Measurements from ENCODE around the gene SH2D3A.

GRCh38 chr19:6744381-6745301 lies 22.6 kb downstream of the SH2D3A start:
- TF ChIP-seq CTCF (conservative IDR thresholded peaks at IDR 0.05) (no peak), EZH2 (IDR thresholded peaks at IDR 0.05; ENCODE audit: low read depth) (no peak)

Data from PC-9 (cell line).